Left lung (tissue), 14 donors: ENCODE data around the gene CHTF8. TPM values are rescaled to one million over a fixed set of nuclear protein-coding genes. Genes with fewer than 3 reads are reported as not detected.

Experiments
- ATAC-seq: fragments of 200-7000 bp; cut with Tn5 transposase; one replicate; pipeline ENCODE4 v1.9.1; 2020; ENCODE audit warnings: moderate library complexity
- DNase-seq, 4 donors: peaks; one replicate each; pipeline ENCODE4 v3.0.0-alpha.2; 2013 to 2020
- H3K27ac ChIP-seq, 2 donors: fragments of 200-600 bp; sonication (generic) in 1 of 2; one replicate each; pipeline versions ENCODE4 v1.5.0 to v1.8.0; 2020 to 2021
- H3K27me3 ChIP-seq, 2 donors: fragments of 200-600 bp; sonication (generic) in 1 of 2; one replicate each; pipeline versions ENCODE4 v1.5.0 to v1.8.0; 2020 to 2021
- H3K36me3 ChIP-seq, 2 donors: fragments of 200-600 bp; sonication (generic) in 1 of 2; one replicate each; pipeline versions ENCODE4 v1.5.0 to v1.8.0; 2020 to 2021
- H3K4me1 ChIP-seq, 2 donors: fragments of 200-600 bp; one replicate each; pipeline ENCODE4 v1.8.0; 2021
- H3K4me3 ChIP-seq, 2 donors: fragments of 200-600 bp; sonication (generic) in 1 of 2; one replicate each; pipeline versions ENCODE4 v1.5.0 to v1.8.0; 2020 to 2021; ENCODE audit warnings: mild to moderate bottlenecking in 1 of 2
- H3K9me3 ChIP-seq, 2 donors: fragments of 200-600 bp; sonication (generic) in 1 of 2; one replicate each; pipeline versions ENCODE4 v1.5.0 to v1.8.0; 2020 to 2021
- intact Hi-C, 2 donors: fragments of 100-400 bp; cut with DNase I; formaldehyde crosslinking; loops; one replicate each; pipeline versions ENCODE4 v1.11.2 to v1.14.2; 2022
- long read RNA-seq, 12 donors: library from polyadenylated mRNA in 2 of 12; unstranded in 2 of 12; transcript quantifications; one replicate each; pipeline ENCODE4 v2.0.0 and lab custom pipeline, GENCODE V29; 2019 to 2026
- polyA plus RNA-seq, 6 donors: library from polyadenylated mRNA; unstranded; fragments of 120-200 nt; gene quantifications; one replicate each; pipeline ENCODE4 v1.2.1, GENCODE V29; 2013; ENCODE audit not compliant: insufficient read length in 6 of 6
- total RNA-seq, 2 donors: library from RNA; stranded (reverse); fragmentation: NEBNext Ultra II Directional; extraction: Animal tissue kit (Norgen Biotek cat#: 25700); gene quantifications; one replicate each; pipeline ENCODE4 v1.2.1, GENCODE V29; 2021
- TF ChIP-seq, protein P1 (sequence below), 2 donors: fragments of 200-600 bp; sonication (generic) in 1 of 2; IDR thresholded peaks; one replicate each; pipeline versions ENCODE4 v1.5.0 to v1.8.0; 2021; ENCODE audit warnings: antibody characterized with exemption in 2 of 2
- donor health status: DM: no; HTN: yes; CAD: no.
- donor health status: DM: no; HTN: no; CAD: no.

The CHTF8 gene
- total RNA-seq (10 to 100 TPM; 93.4 to 94.1 TPM), polyA plus RNA-seq (100 to 1,000 TPM; 117 to 142 (median 128) TPM)
- long read RNA-seq, donor 1, transcript CHTF8-202 (4 exons, 1,073 nt): minor isoform, 6 of 125 reads
- long read RNA-seq, donor 1, transcript CHTF8-203 (4 exons, 2,903 nt): minor isoform, 10 of 125 reads
- long read RNA-seq, donor 1, transcript CHTF8-205 (3 exons, 856 nt): minor isoform, 15 of 125 reads
- long read RNA-seq, donor 1, transcript CHTF8-201 (1 exons, 2,561 nt): major isoform, 82 of 125 reads
- long read RNA-seq, donor 1, partial matches to known transcripts: 6 of 125 reads
- long read RNA-seq, donor 1, other reads (novel, unspliced or antisense): 0 of 125 reads
- long read RNA-seq, donor 2, transcript CHTF8-205 (3 exons, 856 nt): minor isoform, 5 of 157 reads
- long read RNA-seq, donor 2, transcript CHTF8-203 (4 exons, 2,903 nt): minor isoform, 10 of 157 reads
- long read RNA-seq, donor 2, transcript CHTF8-201 (1 exons, 2,561 nt): major isoform, 74 of 157 reads
- long read RNA-seq, donor 2, partial matches to known transcripts: 56 of 157 reads
- long read RNA-seq, donor 2, other reads (novel, unspliced or antisense): 0 of 157 reads
- long read RNA-seq, donor 3, transcript CHTF8-203 (4 exons, 2,903 nt): minor isoform, 16 of 63 reads
- long read RNA-seq, donor 3, transcript CHTF8-201 (1 exons, 2,561 nt): major isoform, 31 of 63 reads
- long read RNA-seq, donor 3, transcript CHTF8-205 (3 exons, 856 nt): minor isoform, 8 of 63 reads
- long read RNA-seq, donor 3, partial matches to known transcripts: 0 of 63 reads
- long read RNA-seq, donor 3, other reads (novel, unspliced or antisense): 0 of 63 reads
- long read RNA-seq, donor 4, transcript CHTF8-201 (1 exons, 2,561 nt): major isoform, 5 of 11 reads
- long read RNA-seq, donor 4, partial matches to known transcripts: 0 of 11 reads
- long read RNA-seq, donor 4, other reads (novel, unspliced or antisense): 3 of 11 reads
- long read RNA-seq, donor 5, transcript CHTF8-205 (3 exons, 856 nt): minor isoform, 9 of 108 reads
- long read RNA-seq, donor 5, transcript CHTF8-201 (1 exons, 2,561 nt): major isoform, 67 of 108 reads
- long read RNA-seq, donor 5, transcript CHTF8-203 (4 exons, 2,903 nt): minor isoform, 14 of 108 reads
- long read RNA-seq, donor 5, partial matches to known transcripts: 11 of 108 reads
- long read RNA-seq, donor 5, other reads (novel, unspliced or antisense): 0 of 108 reads
- long read RNA-seq, donor 6, transcript CHTF8-203 (4 exons, 2,903 nt): minor isoform, 17 of 77 reads
- long read RNA-seq, donor 6, transcript CHTF8-201 (1 exons, 2,561 nt): major isoform, 40 of 77 reads
- long read RNA-seq, donor 6, transcript CHTF8-205 (3 exons, 856 nt): minor isoform, 13 of 77 reads
- long read RNA-seq, donor 6, partial matches to known transcripts: 0 of 77 reads
- long read RNA-seq, donor 6, other reads (novel, unspliced or antisense): 0 of 77 reads
- long read RNA-seq, donor 7, transcript CHTF8-201 (1 exons, 2,561 nt): major isoform, 16 of 32 reads
- long read RNA-seq, donor 7, transcript CHTF8-203 (4 exons, 2,903 nt): minor isoform, 5 of 32 reads
- long read RNA-seq, donor 7, partial matches to known transcripts: 5 of 32 reads
- long read RNA-seq, donor 7, other reads (novel, unspliced or antisense): 0 of 32 reads
- long read RNA-seq, donor 8, transcript CHTF8-201 (1 exons, 2,561 nt): major isoform, 33 of 103 reads
- long read RNA-seq, donor 8, transcript CHTF8-203 (4 exons, 2,903 nt): minor isoform, 14 of 103 reads
- long read RNA-seq, donor 8, transcript CHTF8-205 (3 exons, 856 nt): minor isoform, 10 of 103 reads
- long read RNA-seq, donor 8, partial matches to known transcripts: 39 of 103 reads
- long read RNA-seq, donor 8, other reads (novel, unspliced or antisense): 5 of 103 reads
- long read RNA-seq, donor 9, partial matches to known transcripts: 0 of 3 reads
- long read RNA-seq, donor 9, other reads (novel, unspliced or antisense): 0 of 3 reads
- long read RNA-seq, donor 10, partial matches to known transcripts: 0 of 3 reads
- long read RNA-seq, donor 10, other reads (novel, unspliced or antisense): 1 of 3 reads
- long read RNA-seq, donor 11: 0 reads
- long read RNA-seq, donor 12, transcript CHTF8-203 (4 exons, 2,903 nt): minor isoform, 11 of 75 reads
- long read RNA-seq, donor 12, transcript CHTF8-205 (3 exons, 856 nt): minor isoform, 12 of 75 reads
- long read RNA-seq, donor 12, transcript CHTF8-201 (1 exons, 2,561 nt): major isoform, 39 of 75 reads
- long read RNA-seq, donor 12, partial matches to known transcripts: 7 of 75 reads
- long read RNA-seq, donor 12, other reads (novel, unspliced or antisense): 0 of 75 reads

- Histone ChIP-seq H3K4me3 (peak within 1 kb of the TSS; percentile 81 to 87), H3K9me3 (no peaks in the 10 kb centered on the region), H3K4me1 (peaks cover 4 to 38% of the 10 kb centered on the region in 2 donors), H3K36me3 (peaks cover 0 to 16% of the 10 kb centered on the region in 2 donors), H3K27me3 (no peaks in the 10 kb centered on the region), H3K27ac (peak within 1 kb of the TSS; percentile 88 to 90)
- intact Hi-C loops: no loop called here
- peak; percentile 79 to 97 (median 88) for DNase-seq
- peak; percentile 92 for ATAC-seq
- TF ChIP-seq, protein P1, sequence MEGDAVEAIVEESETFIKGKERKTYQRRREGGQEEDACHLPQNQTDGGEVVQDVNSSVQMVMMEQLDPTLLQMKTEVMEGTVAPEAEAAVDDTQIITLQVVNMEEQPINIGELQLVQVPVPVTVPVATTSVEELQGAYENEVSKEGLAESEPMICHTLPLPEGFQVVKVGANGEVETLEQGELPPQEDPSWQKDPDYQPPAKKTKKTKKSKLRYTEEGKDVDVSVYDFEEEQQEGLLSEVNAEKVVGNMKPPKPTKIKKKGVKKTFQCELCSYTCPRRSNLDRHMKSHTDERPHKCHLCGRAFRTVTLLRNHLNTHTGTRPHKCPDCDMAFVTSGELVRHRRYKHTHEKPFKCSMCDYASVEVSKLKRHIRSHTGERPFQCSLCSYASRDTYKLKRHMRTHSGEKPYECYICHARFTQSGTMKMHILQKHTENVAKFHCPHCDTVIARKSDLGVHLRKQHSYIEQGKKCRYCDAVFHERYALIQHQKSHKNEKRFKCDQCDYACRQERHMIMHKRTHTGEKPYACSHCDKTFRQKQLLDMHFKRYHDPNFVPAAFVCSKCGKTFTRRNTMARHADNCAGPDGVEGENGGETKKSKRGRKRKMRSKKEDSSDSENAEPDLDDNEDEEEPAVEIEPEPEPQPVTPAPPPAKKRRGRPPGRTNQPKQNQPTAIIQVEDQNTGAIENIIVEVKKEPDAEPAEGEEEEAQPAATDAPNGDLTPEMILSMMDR (IDR thresholded peaks at IDR 0.05): no peak
These were observed at the start of gene CHTF8, which contains the start of gene UTP4 for GRCh38 chr16:69132424-69133252. TSS of gene CHTF8 (minus strand) at chr16:69132588. CDS start at chr16:69121458, 11,130 bp downstream. TSS of gene UTP4 (plus strand) at chr16:69132649. CDS start at chr16:69133460, 811 bp downstream.

DNA sequence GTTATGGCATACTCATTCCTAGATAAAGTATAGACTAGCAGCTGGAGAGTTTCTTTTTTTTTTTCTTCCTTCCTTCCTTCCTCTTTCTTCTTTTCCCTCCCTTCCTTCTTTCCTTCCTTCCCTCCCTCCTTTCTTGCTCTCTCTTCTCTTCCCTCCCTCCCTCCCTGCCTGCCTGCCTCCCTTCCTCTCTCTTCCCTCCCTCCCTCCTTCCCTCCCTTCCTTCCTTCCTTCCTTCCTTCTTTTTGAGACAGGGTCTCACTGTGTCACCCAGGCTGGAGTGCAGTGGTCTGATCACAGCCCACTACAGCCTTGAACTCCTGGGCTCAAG lies 47.6 kb upstream of the CHTF8 start:
- Histone ChIP-seq H3K27ac (peak overlapping the region; percentile 37 to 50), H3K4me3 (no peak overlapping the region), H3K9me3 (no peaks in the 10 kb centered on the region), H3K36me3 (no peaks in the 10 kb centered on the region), H3K4me1 (peaks cover 11 to 19% of the 10 kb centered on the region in 2 donors), H3K27me3 (no peaks in the 10 kb centered on the region)
- DNase-seq (no peak), ATAC-seq (no peak)
- TF ChIP-seq, protein P1 (IDR thresholded peaks at IDR 0.05): no peak
- intact Hi-C loops: no loop called here

DNA sequence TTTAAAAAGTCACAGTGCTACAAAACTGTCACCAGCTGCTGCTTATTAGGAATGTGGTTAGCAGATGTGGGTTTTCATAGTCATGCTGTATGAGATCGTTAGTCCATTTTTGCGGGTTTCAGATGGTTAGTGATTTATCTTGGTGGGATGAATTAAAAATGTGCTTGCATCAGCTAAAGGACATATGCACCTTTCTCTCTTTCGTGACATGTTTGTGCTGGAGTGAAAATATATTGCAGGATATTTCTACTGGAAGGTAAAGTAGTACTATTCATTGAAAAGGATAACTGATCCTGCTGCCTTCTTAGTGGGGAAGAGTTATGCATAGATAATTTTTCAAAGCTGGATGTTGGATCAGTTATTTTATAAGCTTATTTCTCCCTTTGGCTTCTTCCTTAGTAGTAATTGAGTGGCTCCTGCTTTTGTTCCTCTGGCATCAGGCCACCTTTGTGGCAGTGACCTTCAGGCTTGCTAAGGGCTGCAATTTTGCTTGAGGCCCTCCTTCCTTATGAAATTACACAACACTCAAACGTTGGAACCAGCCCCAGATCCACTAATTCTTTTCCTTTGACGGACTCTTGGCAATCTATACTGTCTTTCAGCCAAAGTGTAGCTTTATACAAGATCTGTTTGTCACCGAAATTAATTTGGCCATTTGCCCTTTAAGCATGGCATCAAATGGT lies 47.1 kb upstream of the CHTF8 start:
- DNase-seq: peak in 3 of 4 donors; percentile 81 to 92 (median 91)
- no peaks in the 10 kb centered on the region for H3K9me3 ChIP-seq
- H3K4me1 ChIP-seq: peaks cover 11 to 19% of the 10 kb centered on the region in 2 donors
- intact Hi-C loops: no loop called here
- peak; percentile 72 for ATAC-seq
- no peak overlapping the region for H3K4me3 ChIP-seq
- H3K27me3 ChIP-seq: no peaks in the 10 kb centered on the region
- H3K27ac ChIP-seq: peak overlapping the region; percentile 37 to 50
- TF ChIP-seq, protein P1 (IDR thresholded peaks at IDR 0.05): no peak
- no peaks in the 10 kb centered on the region for H3K36me3 ChIP-seq
